Skeletal muscle satellite cell (primary cell): ENCODE measurements around the gene INAVA.

Experiments used
- H3K27me3 ChIP-seq: 2 replicates; pipeline ENCODE4 v1.7.0; 2013; ENCODE audit warnings: low read length; ENCODE audit not compliant: control insufficient read depth, insufficient read depth
- H3K36me3 ChIP-seq: 2 replicates; pipeline ENCODE4 v1.7.0; 2013; ENCODE audit warnings: mild to moderate bottlenecking, control low read depth, low read length; ENCODE audit not compliant: insufficient read depth
- H3K4me1 ChIP-seq: 2 replicates; pipeline ENCODE4 v1.7.0; 2013; ENCODE audit warnings: low read length; ENCODE audit not compliant: control insufficient read depth, insufficient read depth
- H3K4me2 ChIP-seq: 2 replicates; pipeline ENCODE4 v1.7.0; 2013; ENCODE audit warnings: mild to moderate bottlenecking, low read length
- H3K4me3 ChIP-seq: 2 replicates; pipeline ENCODE4 v1.7.0; 2013; ENCODE audit warnings: low read length
- H3K9ac ChIP-seq: 2 replicates; pipeline ENCODE4 v1.7.0; 2013; ENCODE audit warnings: mild to moderate bottlenecking, low read depth, low read length, moderate library complexity
- H3K9me3 ChIP-seq: replicated peaks from 2 replicates; pipeline ENCODE4 v1.7.0; 2013; ENCODE audit warnings: mild to moderate bottlenecking, control low read depth, low read length

Gene INAVA

DNA sequence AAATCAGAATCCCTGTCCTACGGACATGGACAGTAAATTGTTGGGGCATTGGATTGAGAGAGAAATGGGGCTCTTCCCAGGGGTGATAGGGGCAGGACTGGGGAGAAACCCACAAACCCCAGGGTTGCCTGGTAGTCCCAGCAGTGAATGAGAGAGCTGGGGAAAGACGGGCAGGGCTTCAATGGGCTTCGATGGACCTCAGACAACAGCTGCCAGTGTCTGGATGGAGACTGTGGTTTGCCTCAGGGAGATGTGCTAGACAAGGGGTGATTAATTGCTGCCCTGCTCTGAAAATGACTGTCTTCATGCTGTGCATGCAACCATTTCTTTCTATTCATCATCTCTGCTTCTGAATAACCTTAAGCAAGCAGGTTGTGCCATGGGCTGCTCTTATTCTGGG, 14.5 kb upstream of the INAVA start:
- no peak overlapping the region for H3K9ac ChIP-seq
- no peaks in the 10 kb centered on the region for H3K9me3 ChIP-seq
- H3K27me3 ChIP-seq: peaks cover 43% of the 10 kb centered on the region
- no peak overlapping the region for H3K4me2 ChIP-seq
- H3K4me3 ChIP-seq: no peak overlapping the region
- H3K36me3 ChIP-seq: no peaks in the 10 kb centered on the region
- H3K4me1 ChIP-seq: no peaks in the 10 kb centered on the region

DNA sequence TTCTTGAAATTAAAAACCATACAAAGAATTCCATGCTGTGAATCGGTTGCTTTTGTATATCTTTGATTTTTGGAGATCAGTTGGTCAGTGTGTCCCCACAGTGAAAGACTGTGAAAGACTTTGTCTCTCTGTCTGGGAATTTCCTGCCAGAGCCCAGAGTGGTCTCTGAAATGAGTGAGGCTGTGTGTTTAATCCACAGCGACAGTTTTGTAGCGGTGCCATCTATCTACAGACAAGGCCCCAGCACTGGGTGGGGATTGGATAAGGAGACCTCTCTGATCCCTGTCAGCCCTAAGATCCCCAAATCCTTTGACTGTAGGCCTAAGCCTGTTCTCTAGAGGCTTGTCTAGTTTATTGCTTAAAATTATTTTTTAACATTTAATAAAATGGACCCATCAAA, 11.6 kb upstream of the INAVA start:
- H3K4me1 ChIP-seq: no peaks in the 10 kb centered on the region
- H3K9me3 ChIP-seq: no peaks in the 10 kb centered on the region
- peaks cover 21% of the 10 kb centered on the region for H3K27me3 ChIP-seq
- H3K36me3 ChIP-seq: no peaks in the 10 kb centered on the region
- H3K9ac ChIP-seq: no peak overlapping the region
- no peak overlapping the region for H3K4me2 ChIP-seq
- no peak overlapping the region for H3K4me3 ChIP-seq

DNA sequence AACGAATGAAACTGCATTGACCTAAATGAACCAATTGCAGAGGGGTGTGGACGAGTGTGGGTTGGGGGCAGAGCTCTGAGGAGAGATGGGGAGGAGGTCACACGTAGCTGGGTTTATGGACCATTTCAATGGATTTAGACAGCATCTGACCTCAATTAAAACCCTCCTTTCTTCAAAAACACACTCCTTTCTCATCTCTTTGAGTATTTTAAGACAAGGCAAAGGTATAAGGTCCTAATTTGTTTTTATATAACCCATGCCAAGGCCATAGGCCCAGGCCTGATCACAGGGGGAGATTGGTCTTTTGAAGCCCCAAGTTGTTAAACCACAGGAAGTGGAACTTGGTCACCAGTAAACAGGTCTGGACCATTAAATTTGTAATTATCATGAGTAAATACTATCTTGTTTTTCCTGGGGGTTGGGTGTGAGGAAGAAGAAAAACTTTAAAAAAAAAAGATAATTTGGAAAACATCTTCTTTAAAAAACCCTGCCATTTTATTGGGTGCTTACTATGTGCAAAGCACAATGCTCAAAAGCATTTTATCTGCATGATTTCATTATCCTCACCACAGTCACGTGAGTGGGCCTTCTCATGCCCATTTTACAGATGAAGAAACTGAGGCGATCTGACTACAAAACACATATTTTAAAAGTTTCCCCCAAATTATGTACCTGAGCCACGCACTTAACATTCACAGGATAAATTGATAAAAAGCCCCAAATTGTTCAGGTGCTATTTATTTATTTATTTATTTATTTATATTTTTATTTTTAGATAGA, 8.9 kb upstream of the INAVA start:
- H3K4me3 ChIP-seq: no peak overlapping the region
- H3K36me3 ChIP-seq: no peaks in the 10 kb centered on the region
- no peaks in the 10 kb centered on the region for H3K9me3 ChIP-seq
- no peaks in the 10 kb centered on the region for H3K4me1 ChIP-seq
- H3K4me2 ChIP-seq: no peak overlapping the region
- peaks cover 15% of the 10 kb centered on the region for H3K27me3 ChIP-seq
- H3K9ac ChIP-seq: no peak overlapping the region

DNA sequence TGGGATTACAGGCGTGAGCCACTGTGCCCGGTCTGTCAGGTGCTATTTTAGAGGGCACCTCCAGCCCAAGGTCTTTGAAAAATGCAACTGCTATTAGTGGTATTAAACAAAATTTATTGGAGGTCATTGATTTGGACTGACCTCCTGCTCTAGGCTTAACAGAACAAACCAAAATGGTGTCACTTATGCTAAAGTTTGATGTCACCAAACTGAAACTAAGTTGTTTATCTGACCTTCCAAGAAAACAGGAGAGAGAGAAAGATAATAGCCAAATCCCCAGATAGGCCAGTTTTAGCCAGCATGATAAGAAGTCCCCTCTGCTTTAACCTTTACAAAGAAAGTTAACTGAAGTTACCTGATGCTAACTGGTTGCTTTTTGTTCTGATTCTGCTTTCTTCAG, 8.1 kb upstream of the INAVA start:
- H3K4me1 ChIP-seq: peaks cover under 1% of the 10 kb centered on the region
- H3K36me3 ChIP-seq: no peaks in the 10 kb centered on the region

DNA sequence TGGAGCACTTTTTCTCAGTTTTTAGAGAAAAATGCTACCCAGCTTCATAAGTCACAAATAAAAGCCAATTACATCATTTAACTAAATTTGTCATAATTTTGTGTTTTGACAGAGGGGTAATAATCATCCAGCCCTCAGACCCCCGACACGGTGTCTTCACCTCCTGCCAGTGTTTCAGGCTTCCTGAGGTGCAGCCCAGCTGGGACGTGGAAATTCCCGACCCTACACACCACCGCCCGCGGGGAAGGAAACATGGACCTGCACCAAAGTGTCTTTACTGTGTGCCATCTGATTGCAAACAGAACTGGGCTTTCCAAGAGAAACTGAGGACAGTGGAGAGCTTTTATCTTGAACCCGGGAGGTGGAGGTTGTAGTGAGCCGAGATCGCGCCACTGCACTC, 7.7 kb upstream of the INAVA start:
- no peak overlapping the region for H3K4me3 ChIP-seq
- no peak overlapping the region for H3K4me2 ChIP-seq
- no peaks in the 10 kb centered on the region for H3K9me3 ChIP-seq
- H3K4me1 ChIP-seq: peaks cover 5% of the 10 kb centered on the region
- peaks cover 16% of the 10 kb centered on the region for H3K27me3 ChIP-seq
- H3K36me3 ChIP-seq: no peaks in the 10 kb centered on the region
- H3K9ac ChIP-seq: no peak overlapping the region

More for the DNA sequence above, 8.1 kb upstream of the INAVA start:
- Histone ChIP-seq H3K4me2 (no peak overlapping the region), H3K9me3 (no peaks in the 10 kb centered on the region), H3K27me3 (peaks cover 14% of the 10 kb centered on the region), H3K4me3 (no peak overlapping the region), H3K9ac (no peak overlapping the region)

DNA sequence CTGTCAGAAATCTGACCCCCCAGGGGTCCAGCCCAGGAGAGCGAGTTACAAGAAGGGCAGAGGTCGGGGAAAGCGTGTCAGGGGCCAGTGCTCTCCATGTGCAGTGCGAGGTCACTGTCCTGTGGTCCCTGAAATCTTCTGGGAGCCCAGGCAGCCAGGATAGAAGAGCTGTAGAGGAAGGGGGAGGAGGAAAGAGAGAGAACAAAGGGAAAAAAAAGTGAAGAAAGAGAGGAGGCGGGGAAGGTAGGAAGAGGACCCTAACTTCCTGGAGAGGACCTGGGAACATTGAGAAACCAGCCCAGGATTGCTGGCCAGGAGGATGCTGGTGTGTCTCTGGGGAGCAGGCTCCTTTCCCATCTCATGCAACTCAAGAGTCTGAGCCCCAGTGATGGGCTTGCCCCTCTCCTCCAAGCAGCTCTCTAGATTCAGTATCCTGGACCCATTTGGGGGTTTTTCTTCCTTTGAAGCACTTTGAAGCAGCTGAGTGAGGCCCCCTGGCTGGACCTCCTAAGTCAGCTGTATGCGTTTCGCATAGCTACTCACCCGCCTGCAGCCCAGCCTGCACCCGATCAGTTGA, 6.8 kb upstream of the INAVA start:
- Histone ChIP-seq H3K4me2 (no peak overlapping the region), H3K27me3 (peaks cover 17% of the 10 kb centered on the region), H3K4me1 (peaks cover 5% of the 10 kb centered on the region), H3K9me3 (no peaks in the 10 kb centered on the region), H3K36me3 (no peaks in the 10 kb centered on the region), H3K9ac (no peak overlapping the region), H3K4me3 (no peak overlapping the region)

DNA sequence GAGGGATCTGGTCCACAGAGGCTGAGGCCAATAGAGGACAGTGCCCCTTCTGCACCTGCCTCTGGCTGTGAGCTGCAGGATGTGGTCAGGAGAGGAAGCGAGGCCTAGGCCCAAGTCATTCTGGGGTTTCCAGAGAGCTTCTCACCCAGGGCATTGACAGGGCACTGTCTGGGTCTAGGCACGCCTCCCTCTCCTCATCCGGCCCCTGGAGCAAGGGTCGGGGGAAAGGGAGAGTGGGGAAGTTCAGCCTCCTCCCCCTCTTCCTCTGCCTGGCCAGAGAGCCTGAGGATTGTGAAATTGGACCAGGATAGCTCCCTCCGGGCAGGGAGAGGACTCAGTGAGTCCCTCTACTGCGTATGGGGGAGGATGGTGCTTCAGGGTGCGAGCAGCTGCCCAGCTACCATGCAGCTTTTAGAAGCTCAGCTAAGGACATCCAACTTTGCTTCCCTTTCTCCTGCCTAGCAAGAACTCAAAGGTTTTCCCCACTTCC, 6.3 kb upstream of the INAVA start:
- no peaks in the 10 kb centered on the region for H3K36me3 ChIP-seq
- no peak overlapping the region for H3K4me3 ChIP-seq
- H3K4me2 ChIP-seq: no peak overlapping the region
- no peaks in the 10 kb centered on the region for H3K9me3 ChIP-seq
- no peak overlapping the region for H3K9ac ChIP-seq
- peaks cover 20% of the 10 kb centered on the region for H3K27me3 ChIP-seq
- peaks cover 5% of the 10 kb centered on the region for H3K4me1 ChIP-seq

DNA sequence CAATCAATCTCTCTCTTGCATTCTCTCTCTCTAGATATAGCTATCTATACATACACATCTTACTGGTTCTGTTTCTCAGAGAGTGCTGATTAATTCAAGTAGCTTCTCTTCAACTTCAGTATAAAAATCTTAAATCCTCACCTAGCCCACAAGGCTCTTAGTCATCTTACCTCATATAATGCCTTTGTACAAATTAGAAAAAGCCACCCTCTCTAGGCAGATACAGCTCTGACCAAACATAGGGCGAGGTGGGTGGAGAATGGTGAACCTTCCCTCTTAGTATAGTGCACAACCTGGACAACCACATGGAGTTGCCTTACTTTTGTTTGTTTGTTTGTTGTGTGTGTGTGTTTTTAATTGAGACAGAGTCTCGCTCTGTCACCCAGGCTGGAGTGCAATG, 5.1 kb upstream of the INAVA start:
- Histone ChIP-seq H3K27me3 (peaks cover 21% of the 10 kb centered on the region), H3K9ac (no peak overlapping the region), H3K9me3 (no peaks in the 10 kb centered on the region), H3K4me2 (no peak overlapping the region), H3K4me1 (peaks cover 5% of the 10 kb centered on the region), H3K4me3 (no peak overlapping the region), H3K36me3 (no peaks in the 10 kb centered on the region)

DNA sequence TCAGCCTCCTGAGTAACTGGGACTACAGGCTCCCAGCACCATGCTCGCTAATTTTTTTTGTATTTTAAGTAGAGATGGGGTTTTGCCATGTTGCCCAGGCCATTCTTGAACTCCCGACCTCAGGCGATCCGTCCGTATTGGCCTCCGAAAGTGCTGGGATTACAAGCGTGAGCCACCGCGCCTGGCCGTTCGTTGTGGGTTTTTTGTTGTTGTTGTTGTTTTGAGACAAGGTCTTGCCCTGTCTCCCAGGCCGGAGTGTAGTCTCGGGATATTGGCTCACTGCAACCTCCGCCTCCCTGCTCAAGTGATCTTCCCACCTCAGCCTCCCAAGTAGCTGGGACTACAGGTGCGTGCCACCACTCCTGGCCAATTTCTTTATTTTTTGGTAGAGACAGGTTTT, 4.7 kb upstream of the INAVA start:
- no peaks in the 10 kb centered on the region for H3K9me3 ChIP-seq
- H3K4me2 ChIP-seq: no peak overlapping the region
- H3K4me1 ChIP-seq: peaks cover 5% of the 10 kb centered on the region

DNA sequence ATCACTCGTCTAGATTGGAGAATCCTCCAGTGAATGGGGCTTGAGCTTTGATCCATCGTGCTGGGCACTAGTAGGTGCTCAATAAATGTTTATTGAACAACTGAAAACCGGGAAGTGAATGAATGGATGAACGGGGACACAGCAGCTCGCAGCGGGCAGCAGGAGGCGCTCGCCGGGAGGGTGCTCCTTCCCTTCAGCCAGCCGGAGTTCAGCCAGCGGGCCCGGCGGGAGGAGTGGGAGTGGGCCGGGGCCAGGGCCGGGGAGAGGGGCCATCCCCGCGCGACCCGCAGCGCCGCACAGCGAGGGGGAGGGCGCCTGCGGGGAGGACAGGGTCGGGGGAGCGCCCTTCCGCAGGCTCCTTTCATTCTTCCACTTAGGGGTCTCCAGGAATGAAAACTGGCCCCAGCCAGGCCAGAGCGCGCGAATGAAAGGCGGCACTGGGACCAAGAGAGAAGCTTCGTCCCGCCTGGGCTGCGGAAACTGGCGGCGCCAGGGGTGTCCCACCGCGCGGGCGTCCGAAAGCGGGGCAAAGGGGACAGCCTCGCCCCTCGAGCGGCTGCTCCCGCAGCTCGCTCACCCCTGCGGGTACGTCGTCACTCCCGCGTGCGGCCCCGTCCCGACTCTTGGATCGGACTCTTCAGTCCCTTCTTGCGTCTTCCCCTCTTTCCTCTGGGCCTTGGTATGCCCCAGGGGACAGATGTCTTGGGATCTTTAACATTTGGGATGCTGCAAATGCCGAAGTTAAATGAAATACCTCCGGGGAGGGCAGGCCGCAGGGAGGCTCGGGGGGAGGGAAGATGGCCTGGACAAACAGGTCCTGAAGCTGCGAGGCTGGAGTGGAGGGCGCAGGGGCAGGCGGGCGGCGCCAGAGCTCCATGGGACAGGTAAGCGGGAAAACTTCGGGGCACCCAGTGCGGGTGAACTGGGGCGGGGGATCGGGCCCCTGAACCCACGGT, 3.6 kb upstream of the INAVA start:
- Histone ChIP-seq H3K9me3 (no peaks in the 10 kb centered on the region), H3K36me3 (no peaks in the 10 kb centered on the region), H3K4me3 (peak overlapping the region; percentile 72), H3K9ac (peak overlapping the region; percentile 87), H3K4me2 (peak overlapping the region; percentile 99), H3K27me3 (peaks cover 23% of the 10 kb centered on the region), H3K4me1 (peaks cover 8% of the 10 kb centered on the region)

More for the DNA sequence above, 4.7 kb upstream of the INAVA start:
- H3K36me3 ChIP-seq: no peaks in the 10 kb centered on the region
- no peak overlapping the region for H3K9ac ChIP-seq
- peaks cover 23% of the 10 kb centered on the region for H3K27me3 ChIP-seq
- H3K4me3 ChIP-seq: no peak overlapping the region

DNA sequence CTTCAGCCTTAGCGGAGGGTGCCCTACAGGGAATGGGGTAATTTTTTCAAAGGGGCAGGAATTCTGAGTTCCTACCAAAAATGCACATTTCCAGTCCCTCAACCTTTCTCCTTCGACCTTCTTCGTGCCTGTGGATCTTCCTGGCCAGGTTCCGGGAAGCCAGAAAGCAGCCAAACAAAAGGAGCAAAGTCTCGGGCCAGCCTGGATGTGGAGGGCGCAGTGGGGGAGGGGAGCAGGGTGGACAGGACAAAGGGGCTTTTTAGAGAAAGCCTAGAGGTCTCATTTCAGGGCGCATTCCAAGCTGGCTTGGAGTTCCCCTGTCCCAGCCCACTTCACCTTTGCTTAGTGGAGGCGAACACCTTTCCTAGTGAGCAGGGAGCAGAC, 2.9 kb upstream of the INAVA start:
- H3K9me3 ChIP-seq: no peaks in the 10 kb centered on the region
- H3K27me3 ChIP-seq: peaks cover 23% of the 10 kb centered on the region
- peak overlapping the region; percentile 72 for H3K4me3 ChIP-seq
- H3K9ac ChIP-seq: no peak overlapping the region
- H3K4me1 ChIP-seq: peaks cover 12% of the 10 kb centered on the region
- H3K4me2 ChIP-seq: peak overlapping the region; percentile 99
- H3K36me3 ChIP-seq: no peaks in the 10 kb centered on the region
